IMR-90 (cell line): ENCODE measurements around the gene PPP2R5A. TPM values are rescaled to one million over a fixed set of nuclear protein-coding genes. Genes with fewer than 3 reads are reported as not detected.
A peak's percentile ranks its signal among the peaks of the same experiment; 100 is the strongest.

Source experiments
- ATAC-seq: fragments of 200-7000 bp; cut with Tn5 transposase; 2 replicates; pipeline ENCODE4 v1.9.1; 2020; ENCODE audit warnings: low read depth, mild to moderate bottlenecking, moderate library complexity
- BruUV-seq: library from RNA; stranded (reverse); fragments of 400-500 nt; replicated peaks from 2 replicates; lab custom pipeline; 2021; lab: Mats Ljungman, UMichigan
- CTCF ChIA-PET: fragments of 300-600 bp; formaldehyde crosslinking; extraction: SDS; loops from one replicate; lab custom pipeline; 2021; ENCODE audit warnings: antibody characterized with exemption; lab: Yijun Ruan, JAX
- POLR2A ChIA-PET: fragments of 300-600 bp; sonication (Branson Sonifier 250); formaldehyde crosslinking; loops from one replicate; lab custom pipeline; 2022; ENCODE audit warnings: antibody characterized with exemption; ENCODE audit not compliant: unreplicated experiment; lab: Charles Lee
- DNase-seq: peaks from one replicate; pipeline ENCODE4 v3.0.0; 2013
- H2AFZ ChIP-seq: replicated peaks from 2 replicates; pipeline ENCODE3; 2013; ENCODE audit warnings: low read length, mild to moderate bottlenecking; ENCODE audit not compliant: poor library complexity
- H2AK5ac ChIP-seq: 2 replicates; pipeline ENCODE4 v1.6.1; 2013; ENCODE audit warnings: low read depth, low read length, inconsistent platforms
- H2AK9ac ChIP-seq: replicated peaks from 2 replicates; pipeline ENCODE3; 2013; ENCODE audit warnings: mild to moderate bottlenecking, low read depth, low read length, moderate library complexity; ENCODE audit not compliant: poor library complexity
- H2BK120ac ChIP-seq: 2 replicates; pipeline ENCODE4 v1.6.1; 2013; ENCODE audit warnings: low read depth, low read length, inconsistent platforms
- H2BK15ac ChIP-seq: 3 replicates; pipeline ENCODE4 v1.6.1; 2013; ENCODE audit warnings: low read depth, low read length, inconsistent platforms
- H2BK20ac ChIP-seq: 2 replicates; pipeline ENCODE4 v1.6.1; 2013; ENCODE audit warnings: low read depth, mild to moderate bottlenecking, inconsistent platforms, low read length, moderate library complexity
- H2BK5ac ChIP-seq: 2 replicates; pipeline ENCODE4 v1.6.1; 2013; ENCODE audit warnings: mild to moderate bottlenecking, low read depth, low read length, inconsistent platforms; ENCODE audit not compliant: poor library complexity, severe bottlenecking
- H3K14ac ChIP-seq: replicated peaks from 2 replicates; pipeline ENCODE4 v1.6.1; 2013; ENCODE audit warnings: low read depth, low read length, inconsistent platforms
- H3K18ac ChIP-seq: 2 replicates; pipeline ENCODE4 v1.6.1; 2013; ENCODE audit warnings: low read depth, low read length, control low read depth
- H3K23ac ChIP-seq: 2 replicates; pipeline ENCODE4 v1.6.1; 2013; ENCODE audit warnings: low read depth, low read length, inconsistent platforms
- H3K27ac ChIP-seq: 2 replicates; pipeline ENCODE4 v1.5.1; 2013; ENCODE audit warnings: mild to moderate bottlenecking, control low read depth, low read length; ENCODE audit not compliant: insufficient read depth
- H3K27me3 ChIP-seq: 2 replicates; pipeline ENCODE4 v1.6.1; 2013; ENCODE audit warnings: low read length; ENCODE audit not compliant: control insufficient read depth, insufficient read depth
- H3K36me3 ChIP-seq: 2 replicates; pipeline ENCODE4 v1.6.1; 2013; ENCODE audit warnings: low read length, mixed read lengths; ENCODE audit not compliant: control insufficient read depth, insufficient read depth
- H3K4ac ChIP-seq: 2 replicates; pipeline ENCODE4 v1.6.1; 2013; ENCODE audit warnings: low read depth, low read length, inconsistent platforms
- H3K4me1 ChIP-seq: 2 replicates; pipeline ENCODE4 v1.6.1; 2013; ENCODE audit warnings: low read length, mixed read lengths; ENCODE audit not compliant: control insufficient read depth, insufficient read depth
- H3K4me2 ChIP-seq: 2 replicates; pipeline ENCODE4 v1.6.1; 2013; ENCODE audit warnings: low read depth, mild to moderate bottlenecking, control low read depth, low read length, moderate library complexity
- H3K4me3 ChIP-seq: 2 replicates; pipeline ENCODE4 v1.5.1; 2013; ENCODE audit warnings: low read depth, mild to moderate bottlenecking, control low read depth, low read length, moderate library complexity; ENCODE audit not compliant: insufficient read depth
- H3K56ac ChIP-seq: 2 replicates; pipeline ENCODE4 v1.6.1; 2013; ENCODE audit warnings: low read length, inconsistent platforms; ENCODE audit not compliant: insufficient read depth; ENCODE audit errors: extremely low read depth
- H3K79me1 ChIP-seq, 2 experiments: 2 replicates each; pipeline ENCODE4 v1.6.1; 2013; ENCODE audit warnings: low read length in 2 of 2, inconsistent platforms in 1 of 2, low read depth in 1 of 2
- H3K9ac ChIP-seq: 2 replicates; pipeline ENCODE4 v1.6.1; 2013; ENCODE audit warnings: low read depth, low read length, control low read depth
- H3K9me1 ChIP-seq: 2 replicates; pipeline ENCODE4 v1.6.1; 2013; ENCODE audit warnings: low read length, inconsistent platforms; ENCODE audit not compliant: insufficient read depth
- H3K9me3 ChIP-seq: 2 replicates; pipeline ENCODE4 v1.6.1; 2013; ENCODE audit warnings: low read length; ENCODE audit not compliant: control insufficient read depth, insufficient read depth
- H4K20me1 ChIP-seq: 2 replicates; pipeline ENCODE4 v1.6.1; 2013; ENCODE audit warnings: low read length, inconsistent platforms; ENCODE audit not compliant: insufficient read depth
- H4K5ac ChIP-seq: 2 replicates; pipeline ENCODE4 v1.6.1; 2013; ENCODE audit warnings: mild to moderate bottlenecking, low read depth, low read length, control low read depth
- H4K8ac ChIP-seq, 2 experiments: 2 replicates each; pipeline ENCODE4 v1.6.1; 2013; ENCODE audit warnings: low read depth in 2 of 2, low read length in 2 of 2, control low read depth in 1 of 2, inconsistent platforms in 1 of 2
- H4K91ac ChIP-seq: 2 replicates; pipeline ENCODE4 v1.6.1; 2013; ENCODE audit warnings: low read depth, low read length, inconsistent platforms; ENCODE audit not compliant: insufficient read depth
- BHLHE40 ChIP-seq: fragments of 150-350 bp; IDR thresholded peaks from 2 replicates; pipeline ENCODE4 v1.6.1; 2016; ENCODE audit warnings: mild to moderate bottlenecking, low read depth, low read length
- CEBPB ChIP-seq: IDR thresholded peaks from 2 replicates; pipeline ENCODE4 v1.6.1; 2012; ENCODE audit warnings: low read depth, low read length, improper control_type of control experiment
- CTCF ChIP-seq: conservative IDR thresholded peaks from 2 replicates; pipeline ENCODE4 v1.5.1; 2012; ENCODE audit warnings: mild to moderate bottlenecking, low read depth, low read length, improper control_type of control experiment
- ELK1 ChIP-seq: fragments of 150-350 bp; IDR thresholded peaks from 2 replicates; pipeline ENCODE4 v1.6.1; 2016; ENCODE audit warnings: low read depth, mild to moderate bottlenecking, low read length, moderate library complexity, borderline replicate concordance
- FOS ChIP-seq: fragments of 150-350 bp; IDR thresholded peaks from 2 replicates; pipeline ENCODE4 v1.6.1; 2016; ENCODE audit warnings: low read depth, low read length
- MAZ ChIP-seq: IDR thresholded peaks from 2 replicates; pipeline ENCODE4 v1.6.1; 2012; ENCODE audit warnings: low read depth, mild to moderate bottlenecking, low read length, improper control_type of control experiment, moderate library complexity, borderline replicate concordance
- NFE2L2 ChIP-seq: fragments of 150-350 bp; IDR thresholded peaks from 2 replicates; pipeline ENCODE4 v1.6.1; 2016; ENCODE audit warnings: low read depth, mild to moderate bottlenecking, low read length
- POLR2A ChIP-seq: IDR thresholded peaks from 2 replicates; pipeline ENCODE4 v1.6.1; 2012; ENCODE audit warnings: mild to moderate bottlenecking, low read depth, low read length
- RAD21 ChIP-seq: IDR thresholded peaks from 2 replicates; pipeline ENCODE4 v1.6.1; 2012; ENCODE audit warnings: low read length, improper control_type of control experiment
- RCOR1 ChIP-seq: IDR thresholded peaks from 2 replicates; pipeline ENCODE4 v1.6.1; 2012; ENCODE audit warnings: mild to moderate bottlenecking, low read length, improper control_type of control experiment; ENCODE audit not compliant: insufficient replicate concordance
- RFX5 ChIP-seq: IDR thresholded peaks from 2 replicates; pipeline ENCODE4 v1.8.0; 2012; ENCODE audit warnings: low read depth, mild to moderate bottlenecking, low read length, moderate library complexity
- SMC3 ChIP-seq: fragments of 150-350 bp; IDR thresholded peaks from 2 replicates; pipeline ENCODE4 v1.6.1; 2016; ENCODE audit warnings: low read depth, mild to moderate bottlenecking, antibody characterized with exemption, low read length, moderate library complexity
- USF2 ChIP-seq: fragments of 150-350 bp; IDR thresholded peaks from 2 replicates; pipeline ENCODE4 v1.6.1; 2017; ENCODE audit warnings: mild to moderate bottlenecking, antibody characterized with exemption, low read length, low read depth
- WGBS, 2 experiments: methylation state at CpG; one replicate each; pipeline versions ENCODE4 v1.1.5 to v1.1.7; 2013; ENCODE audit warnings: missing lambda C conversion rate in 2 of 2; ENCODE audit not compliant: insufficient read length in 1 of 2; ENCODE audit errors: extremely low coverage in 2 of 2; 5-methylcytosine and 5-hydroxymethylcytosine counted together
- dilution Hi-C: fragments of 300-500 bp; cut with HindIII; formaldehyde crosslinking; loops from one replicate; pipeline ENCODE4 v1.14.3; 2018; ENCODE audit warnings: low sequenced_read_pairs; ENCODE audit not compliant: unreplicated experiment
- in situ Hi-C: fragments of 300-500 bp; cut with MboI; formaldehyde crosslinking; loops from 3 replicates; pipeline ENCODE4 v1.14.3; 2019; ENCODE audit warnings: low sequenced_read_pairs, inconsistent platforms, mixed read lengths
- intact Hi-C: fragments of 100-400 bp; cut with micrococcal nuclease; formaldehyde crosslinking; loops from 2 replicates; pipeline ENCODE4 v1.10.0; 2022
- polyA plus RNA-seq, 3 experiments: library from polyadenylated mRNA; depleted of rRNA; stranded (reverse); fragments of >200 nt; gene quantifications; 2 replicates each; pipeline ENCODE4 v1.2.3, GENCODE V29; 2012; ENCODE audit warnings: low replicate concordance in 1 of 3
- total RNA-seq: library from RNA; depleted of rRNA; stranded (reverse); fragments of >200 nt; gene quantifications from 2 replicates; pipeline ENCODE4 v1.2.3, GENCODE V29; 2012

Gene PPP2R5A
- total and polyA plus RNA-seq, 2 of the 4 experiments (the other 2 are of a cell fraction) = 8.4 to 12.6 TPM

GRCh38 chr1:212402666-212403321, 117.6 kb downstream of the PPP2R5A start:
- H3K4me1 ChIP-seq = peaks cover 2% of the 10 kb centered on the region; the same call in 1 of the 2 replicates
- no peak overlapping the region for H2BK120ac ChIP-seq
- H2AFZ ChIP-seq = no peak overlapping the region
- H3K14ac ChIP-seq = no peak overlapping the region
- peak overlapping the region in 1 of 2 experiments; percentile 21; a peak in 1 of 4 replicates for H4K8ac ChIP-seq
- WGBS, 2 experiments = 100% methylated on average over 1 of the region's 7 CpGs; no CpG with 5 or more reads in 1 of the 2 experiments
- intact Hi-C loops (no loop called here), dilution Hi-C loops (no loop called here), in situ Hi-C loops (no loop called here)
- H3K27me3 ChIP-seq = no peaks in the 10 kb centered on the region
- H3K9ac ChIP-seq = no peak overlapping the region
- no peak overlapping the region; the same call in 1 of the 2 replicates for H3K18ac ChIP-seq
- no peaks in the 10 kb centered on the region for H3K9me1 ChIP-seq
- H3K23ac ChIP-seq = no peak overlapping the region
- no peak overlapping the region for H4K91ac ChIP-seq
- H3K27ac ChIP-seq = no peak overlapping the region
- H2BK20ac ChIP-seq = no peak overlapping the region
- H3K9me3 ChIP-seq = peaks cover 3% of the 10 kb centered on the region
- no peak overlapping the region for H2BK15ac ChIP-seq
- 0 out of 4 replicates have a peak, but pooled peaks cover 0 to 5% of the 10 kb centered on the region in 2 experiments for H3K79me1 ChIP-seq
- H4K20me1 ChIP-seq = no peaks in the 10 kb centered on the region
- no peak overlapping the region for H3K4me2 ChIP-seq
- no peak for DNase-seq
- no peak overlapping the region for H2AK5ac ChIP-seq
- no TSS peak for BruUV-seq
- no peak overlapping the region for H3K4ac ChIP-seq
- ATAC-seq = no peak
- H2AK9ac ChIP-seq = no peak overlapping the region
- TF ChIP-seq ELK1 = no peak
- no peak for TF ChIP-seq USF2
- no peak for TF ChIP-seq RAD21
- no peak for TF ChIP-seq RFX5
- no peak for TF ChIP-seq FOS
- no peak for TF ChIP-seq POLR2A
- no peak for TF ChIP-seq NFE2L2
- no peak for TF ChIP-seq SMC3
- no peak for TF ChIP-seq MAZ
- TF ChIP-seq CTCF = no peak
- no peak for TF ChIP-seq RCOR1
- TF ChIP-seq CEBPB = no peak
- TF ChIP-seq BHLHE40 = no peak
- H3K4me3 ChIP-seq = no peak overlapping the region
- no peak overlapping the region for H3K56ac ChIP-seq
- POLR2A ChIA-PET = no interaction called here
- no peak overlapping the region; the same call in 1 of the 2 replicates for H4K5ac ChIP-seq
- peaks cover 6% of the 10 kb centered on the region for H3K36me3 ChIP-seq
- CTCF ChIA-PET = no interaction called here
- peak overlapping the region; percentile 33 for H2BK5ac ChIP-seq
